WTC11 (cell line): ENCODE measurements around the gene PPP1R9A. TPM values are rescaled to one million over a fixed set of nuclear protein-coding genes. Genes with fewer than 3 reads are reported as not detected.

ENCODE experiments used
- ATAC-seq: fragments of 200-7000 bp; cut with Tn5 transposase; 2 replicates; pipeline ENCODE4 v1.10.0; 2021; ENCODE audit warnings: mild to moderate bottlenecking, moderate library complexity
- CTCF ChIA-PET: fragments of 300-600 bp; sonication (Branson Sonifier 250); formaldehyde crosslinking; loops from one replicate; lab custom pipeline; 2021; ENCODE audit warnings: antibody characterized with exemption; lab: Charles Lee
- POLR2A ChIA-PET: fragments of 350-600 bp; sonication (Branson Sonifier 250); formaldehyde crosslinking; loops from one replicate; lab custom pipeline; 2021; ENCODE audit warnings: antibody characterized with exemption; lab: Charles Lee
- DNase-seq: peaks from one replicate; pipeline ENCODE4 v3.0.0; 2021; ENCODE audit warnings: low spot score
- H3K27ac Mint-ChIP-seq: 2 replicates; pipeline ENCODE4 v1.8.0; 2021; ENCODE audit warnings: mixed read lengths
- H3K27me3 Mint-ChIP-seq: 2 replicates; pipeline ENCODE4 v1.8.0; 2021; ENCODE audit warnings: low read depth, mild to moderate bottlenecking, moderate library complexity, mixed read lengths
- H3K36me3 Mint-ChIP-seq: 2 replicates; pipeline ENCODE4 v1.8.0; 2021; ENCODE audit warnings: mixed read lengths
- H3K4me1 Mint-ChIP-seq: 2 replicates; pipeline ENCODE4 v1.8.0; 2022; ENCODE audit warnings: mixed read lengths
- H3K4me3 Mint-ChIP-seq: 2 replicates; pipeline ENCODE4 v1.8.0; 2021; ENCODE audit warnings: mild to moderate bottlenecking, moderate library complexity, mixed read lengths
- H3K9me3 Mint-ChIP-seq: 2 replicates; pipeline ENCODE4 v1.8.0; 2021; ENCODE audit warnings: mixed read lengths
- ATF1 ChIP-seq: sonication (generic); formaldehyde crosslinking; IDR thresholded peaks from 2 replicates; pipeline ENCODE4 v1.8.1; 2023; ENCODE audit warnings: mild to moderate bottlenecking, moderate library complexity, missing genetic modification reagents
- GABPB1 ChIP-seq: sonication (generic); formaldehyde crosslinking; IDR thresholded peaks from 2 replicates; pipeline ENCODE4 v1.8.1; 2023; ENCODE audit warnings: mild to moderate bottlenecking, missing genetic modification reagents
- IRF2 ChIP-seq: sonication (generic); formaldehyde crosslinking; IDR thresholded peaks from 2 replicates; pipeline ENCODE4 v1.8.0; 2022; ENCODE audit warnings: low read depth, missing genetic modification reagents, borderline replicate concordance
- JUN ChIP-seq: sonication (generic); formaldehyde crosslinking; IDR thresholded peaks from 2 replicates; pipeline ENCODE4 v1.8.0; 2023; ENCODE audit warnings: mild to moderate bottlenecking, missing genetic modification reagents
- NFE2L1 ChIP-seq: sonication (generic); formaldehyde crosslinking; IDR thresholded peaks from 2 replicates; pipeline ENCODE4 v1.8.1; 2023; ENCODE audit warnings: missing genetic modification reagents
- SP1 ChIP-seq: sonication (generic); formaldehyde crosslinking; conservative IDR thresholded peaks from 2 replicates; pipeline ENCODE4 v1.8.1; 2022; ENCODE audit warnings: missing genetic modification reagents
- ZBTB21 ChIP-seq: sonication (generic); formaldehyde crosslinking; IDR thresholded peaks from 2 replicates; pipeline ENCODE4 v1.8.1; 2023; ENCODE audit warnings: mild to moderate bottlenecking, missing genetic modification reagents, borderline replicate concordance
- ZNF138 ChIP-seq: sonication (generic); formaldehyde crosslinking; conservative IDR thresholded peaks from 2 replicates; pipeline ENCODE4 v1.8.1; 2022; ENCODE audit warnings: mild to moderate bottlenecking, moderate library complexity, missing genetic modification reagents
- total RNA-seq: library from RNA; stranded (reverse); gene quantifications from 3 replicates; pipeline ENCODE4 v1.2.3, GENCODE V29; 2021
- TF ChIP-seq, protein P1 (sequence below): sonication (generic); formaldehyde crosslinking; IDR thresholded peaks from 2 replicates; pipeline ENCODE4 v1.8.0; 2022; ENCODE audit warnings: mild to moderate bottlenecking, missing genetic modification reagents
- TF ChIP-seq, protein P2 (sequence below): sonication (generic); formaldehyde crosslinking; IDR thresholded peaks from 2 replicates; pipeline ENCODE4 v1.8.1; 2022; ENCODE audit warnings: low read depth, missing genetic modification reagents, borderline replicate concordance
- TF ChIP-seq, protein P3 (sequence below): sonication (generic); formaldehyde crosslinking; IDR thresholded peaks from 2 replicates; pipeline ENCODE4 v1.8.1; 2023; ENCODE audit warnings: mild to moderate bottlenecking, missing genetic modification reagents, borderline replicate concordance
- TF ChIP-seq, protein P4 (sequence below): sonication (generic); formaldehyde crosslinking; IDR thresholded peaks from 2 replicates; pipeline ENCODE4 v1.8.0; 2022; ENCODE audit warnings: mild to moderate bottlenecking, missing genetic modification reagents
- TF ChIP-seq, protein P5 (sequence below): fragments of 200-600 bp; IDR thresholded peaks from 2 replicates; pipeline ENCODE4 v1.8.0; 2022; ENCODE audit warnings: antibody characterized with exemption
- TF ChIP-seq, protein P6 (sequence below): fragments of 250-450 bp; sonication (Bioruptor Pico); conservative IDR thresholded peaks from 2 replicates; pipeline ENCODE4 v1.9.0; 2021; ENCODE audit warnings: mild to moderate bottlenecking

The PPP1R9A gene
- total RNA-seq, 1 experiment from 2014 or later = 16.8 TPM

DNA sequence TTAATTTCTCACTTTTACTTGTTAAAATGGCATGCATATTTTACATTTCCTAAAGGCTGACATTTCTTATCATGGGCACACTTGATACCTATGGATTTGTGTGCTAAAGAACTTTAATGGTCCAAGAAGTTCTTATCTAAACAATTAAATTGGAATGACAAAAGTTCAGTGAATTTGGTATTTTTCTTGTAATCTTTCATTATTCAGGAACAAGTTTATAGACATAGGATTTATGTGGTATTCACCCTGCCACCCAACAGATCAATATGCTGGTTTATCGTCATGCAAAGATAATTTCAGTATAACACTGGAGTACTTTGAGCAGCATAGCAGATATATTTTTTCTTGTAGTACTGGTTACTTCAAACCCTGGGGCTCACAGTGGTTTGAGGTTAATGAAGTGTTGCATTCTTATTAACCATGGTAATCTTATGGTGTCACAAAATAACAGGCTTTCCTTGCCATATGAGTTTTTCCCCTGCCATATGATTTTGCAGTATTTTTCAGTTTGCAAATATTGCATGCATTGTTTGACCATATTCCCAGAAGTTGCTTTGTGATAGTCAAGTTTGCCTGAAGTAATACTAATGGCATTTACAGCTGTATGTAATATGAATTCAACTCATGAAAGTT lies 148.8 kb downstream of the PPP1R9A start (continued):
- TF ChIP-seq, protein P1, sequence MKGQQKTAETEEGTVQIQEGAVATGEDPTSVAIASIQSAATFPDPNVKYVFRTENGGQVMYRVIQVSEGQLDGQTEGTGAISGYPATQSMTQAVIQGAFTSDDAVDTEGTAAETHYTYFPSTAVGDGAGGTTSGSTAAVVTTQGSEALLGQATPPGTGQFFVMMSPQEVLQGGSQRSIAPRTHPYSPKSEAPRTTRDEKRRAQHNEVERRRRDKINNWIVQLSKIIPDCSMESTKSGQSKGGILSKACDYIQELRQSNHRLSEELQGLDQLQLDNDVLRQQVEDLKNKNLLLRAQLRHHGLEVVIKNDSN = no peak
- TF ChIP-seq SP1 (CRISPR knock-in tag) (no peak), ZNF138 (CRISPR knock-in tag) (no peak)

DNA sequence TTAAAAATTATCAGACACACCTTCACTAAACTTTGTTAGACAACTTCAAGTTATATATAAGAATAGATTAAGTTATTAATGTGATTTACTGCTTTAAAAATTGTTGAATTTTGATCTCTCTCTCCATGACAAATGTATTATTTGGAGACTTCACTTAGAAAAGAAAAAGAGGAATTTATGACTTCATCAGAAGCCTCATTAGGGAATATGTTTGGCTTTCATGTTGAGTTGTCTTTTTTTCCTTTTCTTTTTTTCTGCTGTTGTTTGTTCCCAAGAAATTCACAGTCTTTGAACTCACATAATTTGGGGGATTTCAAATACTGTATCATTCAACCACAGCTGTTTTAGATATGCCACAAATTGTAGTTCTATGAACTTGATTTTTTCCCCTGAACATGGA lies 149.5 kb downstream of the PPP1R9A start:
- Mint-ChIP-seq H3K4me1 (peaks cover 10% of the 10 kb centered on the region), H3K36me3 (no peaks in the 10 kb centered on the region), H3K4me3 (no peak overlapping the region), H3K9me3 (peaks cover 5% of the 10 kb centered on the region), H3K27ac (no peak overlapping the region), H3K27me3 (no peaks in the 10 kb centered on the region)
- CTCF ChIA-PET = no interaction called here
- no peak for DNase-seq
- no peak for ATAC-seq
- POLR2A ChIA-PET = no interaction called here
- TF ChIP-seq, protein P2, sequence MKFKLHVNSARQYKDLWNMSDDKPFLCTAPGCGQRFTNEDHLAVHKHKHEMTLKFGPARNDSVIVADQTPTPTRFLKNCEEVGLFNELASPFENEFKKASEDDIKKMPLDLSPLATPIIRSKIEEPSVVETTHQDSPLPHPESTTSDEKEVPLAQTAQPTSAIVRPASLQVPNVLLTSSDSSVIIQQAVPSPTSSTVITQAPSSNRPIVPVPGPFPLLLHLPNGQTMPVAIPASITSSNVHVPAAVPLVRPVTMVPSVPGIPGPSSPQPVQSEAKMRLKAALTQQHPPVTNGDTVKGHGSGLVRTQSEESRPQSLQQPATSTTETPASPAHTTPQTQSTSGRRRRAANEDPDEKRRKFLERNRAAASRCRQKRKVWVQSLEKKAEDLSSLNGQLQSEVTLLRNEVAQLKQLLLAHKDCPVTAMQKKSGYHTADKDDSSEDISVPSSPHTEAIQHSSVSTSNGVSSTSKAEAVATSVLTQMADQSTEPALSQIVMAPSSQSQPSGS (CRISPR knock-in tag) = no peak
- TF ChIP-seq ATF1 (CRISPR knock-in tag) = no peak
- no peak for TF ChIP-seq NFE2L1 (CRISPR knock-in tag)
- TF ChIP-seq, protein P3, sequence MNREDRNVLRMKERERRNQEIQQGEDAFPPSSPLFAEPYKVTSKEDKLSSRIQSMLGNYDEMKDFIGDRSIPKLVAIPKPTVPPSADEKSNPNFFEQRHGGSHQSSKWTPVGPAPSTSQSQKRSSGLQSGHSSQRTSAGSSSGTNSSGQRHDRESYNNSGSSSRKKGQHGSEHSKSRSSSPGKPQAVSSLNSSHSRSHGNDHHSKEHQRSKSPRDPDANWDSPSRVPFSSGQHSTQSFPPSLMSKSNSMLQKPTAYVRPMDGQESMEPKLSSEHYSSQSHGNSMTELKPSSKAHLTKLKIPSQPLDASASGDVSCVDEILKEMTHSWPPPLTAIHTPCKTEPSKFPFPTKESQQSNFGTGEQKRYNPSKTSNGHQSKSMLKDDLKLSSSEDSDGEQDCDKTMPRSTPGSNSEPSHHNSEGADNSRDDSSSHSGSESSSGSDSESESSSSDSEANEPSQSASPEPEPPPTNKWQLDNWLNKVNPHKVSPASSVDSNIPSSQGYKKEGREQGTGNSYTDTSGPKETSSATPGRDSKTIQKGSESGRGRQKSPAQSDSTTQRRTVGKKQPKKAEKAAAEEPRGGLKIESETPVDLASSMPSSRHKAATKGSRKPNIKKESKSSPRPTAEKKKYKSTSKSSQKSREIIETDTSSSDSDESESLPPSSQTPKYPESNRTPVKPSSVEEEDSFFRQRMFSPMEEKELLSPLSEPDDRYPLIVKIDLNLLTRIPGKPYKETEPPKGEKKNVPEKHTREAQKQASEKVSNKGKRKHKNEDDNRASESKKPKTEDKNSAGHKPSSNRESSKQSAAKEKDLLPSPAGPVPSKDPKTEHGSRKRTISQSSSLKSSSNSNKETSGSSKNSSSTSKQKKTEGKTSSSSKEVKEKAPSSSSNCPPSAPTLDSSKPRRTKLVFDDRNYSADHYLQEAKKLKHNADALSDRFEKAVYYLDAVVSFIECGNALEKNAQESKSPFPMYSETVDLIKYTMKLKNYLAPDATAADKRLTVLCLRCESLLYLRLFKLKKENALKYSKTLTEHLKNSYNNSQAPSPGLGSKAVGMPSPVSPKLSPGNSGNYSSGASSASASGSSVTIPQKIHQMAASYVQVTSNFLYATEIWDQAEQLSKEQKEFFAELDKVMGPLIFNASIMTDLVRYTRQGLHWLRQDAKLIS (CRISPR knock-in tag) = no peak
- TF ChIP-seq, protein P4, sequence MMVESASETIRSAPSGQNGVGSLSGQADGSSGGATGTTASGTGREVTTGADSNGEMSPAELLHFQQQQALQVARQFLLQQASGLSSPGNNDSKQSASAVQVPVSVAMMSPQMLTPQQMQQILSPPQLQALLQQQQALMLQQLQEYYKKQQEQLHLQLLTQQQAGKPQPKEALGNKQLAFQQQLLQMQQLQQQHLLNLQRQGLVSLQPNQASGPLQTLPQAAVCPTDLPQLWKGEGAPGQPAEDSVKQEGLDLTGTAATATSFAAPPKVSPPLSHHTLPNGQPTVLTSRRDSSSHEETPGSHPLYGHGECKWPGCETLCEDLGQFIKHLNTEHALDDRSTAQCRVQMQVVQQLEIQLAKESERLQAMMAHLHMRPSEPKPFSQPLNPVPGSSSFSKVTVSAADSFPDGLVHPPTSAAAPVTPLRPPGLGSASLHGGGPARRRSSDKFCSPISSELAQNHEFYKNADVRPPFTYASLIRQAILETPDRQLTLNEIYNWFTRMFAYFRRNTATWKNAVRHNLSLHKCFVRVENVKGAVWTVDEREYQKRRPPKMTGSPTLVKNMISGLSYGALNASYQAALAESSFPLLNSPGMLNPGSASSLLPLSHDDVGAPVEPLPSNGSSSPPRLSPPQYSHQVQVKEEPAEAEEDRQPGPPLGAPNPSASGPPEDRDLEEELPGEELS (CRISPR knock-in tag) = no peak
- TF ChIP-seq JUN (CRISPR knock-in tag) = no peak
- TF ChIP-seq GABPB1 (CRISPR knock-in tag) = no peak

DNA sequence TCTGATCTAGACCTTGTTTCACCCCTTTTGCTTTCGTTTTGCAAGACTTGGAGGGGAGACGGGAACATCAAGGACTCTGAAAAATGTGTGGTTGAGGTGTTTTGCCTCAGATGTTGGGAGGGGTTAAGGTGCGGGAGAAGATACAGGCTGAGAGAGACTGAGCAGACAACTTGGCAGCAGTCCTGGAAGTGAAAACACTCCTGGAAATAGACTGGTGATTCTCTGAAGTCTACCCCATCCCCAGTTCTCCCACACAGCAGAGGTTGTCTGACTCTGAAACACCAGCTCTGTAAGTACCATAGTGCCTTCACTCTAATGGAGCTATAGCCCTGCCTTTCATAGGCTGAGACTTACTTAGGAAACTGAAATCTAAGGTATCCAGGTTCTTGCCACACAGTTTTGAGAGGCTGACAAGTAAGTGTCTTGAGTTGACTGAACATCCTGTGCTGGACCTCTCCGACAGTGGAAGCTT lies 152.5 kb downstream of the PPP1R9A start:
- Mint-ChIP-seq H3K9me3 (peaks cover 5% of the 10 kb centered on the region), H3K4me1 (peaks cover 10% of the 10 kb centered on the region), H3K27me3 (no peaks in the 10 kb centered on the region), H3K27ac (0 out of 2 replicates have a peak overlapping the region, but pooled peaks have one; percentile 52), H3K36me3 (no peaks in the 10 kb centered on the region), H3K4me3 (no peak overlapping the region)
- POLR2A ChIA-PET = no interaction called here
- DNase-seq (no peak), ATAC-seq (no peak)
- CTCF ChIA-PET = no interaction called here
- TF ChIP-seq IRF2 (CRISPR knock-in tag) = no peak
- no peak for TF ChIP-seq ZBTB21 (CRISPR knock-in tag)
- TF ChIP-seq, protein P5, sequence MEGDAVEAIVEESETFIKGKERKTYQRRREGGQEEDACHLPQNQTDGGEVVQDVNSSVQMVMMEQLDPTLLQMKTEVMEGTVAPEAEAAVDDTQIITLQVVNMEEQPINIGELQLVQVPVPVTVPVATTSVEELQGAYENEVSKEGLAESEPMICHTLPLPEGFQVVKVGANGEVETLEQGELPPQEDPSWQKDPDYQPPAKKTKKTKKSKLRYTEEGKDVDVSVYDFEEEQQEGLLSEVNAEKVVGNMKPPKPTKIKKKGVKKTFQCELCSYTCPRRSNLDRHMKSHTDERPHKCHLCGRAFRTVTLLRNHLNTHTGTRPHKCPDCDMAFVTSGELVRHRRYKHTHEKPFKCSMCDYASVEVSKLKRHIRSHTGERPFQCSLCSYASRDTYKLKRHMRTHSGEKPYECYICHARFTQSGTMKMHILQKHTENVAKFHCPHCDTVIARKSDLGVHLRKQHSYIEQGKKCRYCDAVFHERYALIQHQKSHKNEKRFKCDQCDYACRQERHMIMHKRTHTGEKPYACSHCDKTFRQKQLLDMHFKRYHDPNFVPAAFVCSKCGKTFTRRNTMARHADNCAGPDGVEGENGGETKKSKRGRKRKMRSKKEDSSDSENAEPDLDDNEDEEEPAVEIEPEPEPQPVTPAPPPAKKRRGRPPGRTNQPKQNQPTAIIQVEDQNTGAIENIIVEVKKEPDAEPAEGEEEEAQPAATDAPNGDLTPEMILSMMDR = no peak
- TF ChIP-seq, protein P6, sequence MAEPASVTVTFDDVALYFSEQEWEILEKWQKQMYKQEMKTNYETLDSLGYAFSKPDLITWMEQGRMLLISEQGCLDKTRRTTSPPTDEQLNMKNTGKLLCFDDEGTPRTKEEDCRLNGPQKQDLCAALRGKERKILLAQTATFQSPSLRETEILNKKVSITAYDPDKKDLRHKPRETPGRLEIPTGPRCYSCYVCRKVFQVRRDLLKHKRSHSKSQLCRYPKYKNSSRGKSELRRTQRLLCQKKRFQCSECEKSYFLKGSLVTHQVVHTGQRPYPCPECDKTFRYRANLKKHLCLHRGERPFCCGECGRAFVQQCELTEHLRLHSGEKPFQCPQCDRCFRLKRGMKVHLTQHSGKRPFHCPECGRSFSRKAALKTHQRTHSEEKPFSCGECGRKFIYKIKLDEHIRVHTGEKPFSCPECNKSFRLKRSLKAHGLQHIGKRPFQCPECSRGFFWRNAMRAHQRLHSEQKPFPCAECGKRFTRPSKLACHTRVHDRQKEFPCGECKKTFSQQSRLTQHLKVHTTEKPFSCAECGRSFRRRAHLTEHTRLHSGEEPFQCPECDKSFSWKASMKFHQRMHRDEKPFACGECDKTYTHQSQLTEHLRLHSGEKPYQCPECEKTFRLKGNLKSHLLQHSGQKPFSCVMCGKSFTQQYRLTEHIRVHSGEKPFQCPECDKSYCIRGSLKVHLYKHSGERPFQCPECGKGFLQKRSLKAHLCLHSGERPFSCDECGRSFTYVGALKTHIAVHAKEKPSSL (CRISPR knock-in tag) = no peak
